ENCODE results near the gene GJB2.

GRCh38 chr13:20175907-20176652, 16.7 kb downstream of the GJB2 start:
- TF ChIP-seq CTCF (conservative IDR thresholded peaks at IDR 0.05), result no peak
- no peak for TF ChIP-seq ZFX (IDR thresholded peaks at IDR 0.05)
